Endothelial cell of umbilical vein (primary cell): Measurements from ENCODE around the gene DYNLT1. TPM values are rescaled to one million over a fixed set of nuclear protein-coding genes. Genes with fewer than 3 reads are reported as not detected.

ENCODE experiments used
- BruUV-seq: library from RNA; stranded (reverse); fragments of 400-500 nt; replicated peaks from 2 replicates; lab custom pipeline; 2021; lab: Mats Ljungman, UMichigan
- CTCF ChIA-PET: fragments of 300-600, 350-600 bp; sonication (Branson Sonifier 250); formaldehyde crosslinking; loops from one replicate; lab custom pipeline; 2021; ENCODE audit warnings: antibody characterized with exemption, inconsistent platforms; lab: Charles Lee
- POLR2A ChIA-PET: fragments of 300-600, 350-600 bp; sonication (Branson Sonifier 250); formaldehyde crosslinking; loops from one replicate; lab custom pipeline; 2021; ENCODE audit warnings: antibody characterized with exemption, inconsistent platforms; lab: Charles Lee
- DNase-seq: peaks from one replicate; pipeline ENCODE4 v3.0.0-alpha.2; 2011; ENCODE audit warnings: low read depth, low spot score
- FAIRE-seq: peaks from 2 replicates; lab custom pipeline; 2011; peaks lifted over from hg19 to GRCh38; lab: Jason Lieb, UNC
- H2AFZ ChIP-seq: 2 replicates; pipeline ENCODE4 v1.6.0; 2012; ENCODE audit warnings: low read depth, low read length, control low read depth, inconsistent platforms
- H3K27ac ChIP-seq: 2 replicates; pipeline ENCODE4 v1.5.1; 2011; ENCODE audit warnings: low read depth, mild to moderate bottlenecking, control low read depth, low read length, moderate library complexity; ENCODE audit not compliant: insufficient read depth
- H3K27me3 ChIP-seq, 2 experiments: 2 replicates each; pipeline versions ENCODE4 v1.6.0 to v1.6.1; 2011; ENCODE audit warnings: low read length in 2 of 2, mixed read lengths in 1 of 2; ENCODE audit not compliant: control insufficient read depth in 2 of 2, insufficient read depth in 2 of 2
- H3K36me3 ChIP-seq, 2 experiments: 2 replicates in 1 of 2; 3 replicates in 1 of 2; pipeline ENCODE4 v1.5.1; 2011; ENCODE audit warnings: low read length in 2 of 2, mild to moderate bottlenecking in 1 of 2, moderate library complexity in 1 of 2; ENCODE audit not compliant: control insufficient read depth in 2 of 2, insufficient read depth in 2 of 2; ENCODE audit errors: extremely low read depth in 1 of 2
- H3K4me1 ChIP-seq: 3 replicates; pipeline ENCODE4 v1.5.1; 2011; ENCODE audit warnings: mild to moderate bottlenecking, low read length; ENCODE audit not compliant: control insufficient read depth, insufficient read depth; ENCODE audit errors: extremely low read depth
- H3K4me2 ChIP-seq: 2 replicates; pipeline ENCODE4 v1.6.1; 2011; ENCODE audit warnings: low read length, control low read depth, mixed read lengths; ENCODE audit not compliant: insufficient read depth
- H3K4me3 ChIP-seq, 3 experiments: fragments of 200-600 bp in 1 of 3; sonication (generic), shearing (Covaris generic) in 1 of 3; replicated peaks in 1 of 3; 2 replicates each; pipeline ENCODE4 v1.5.1; 2011 to 2016; ENCODE audit warnings: control low read depth in 3 of 3, low read length in 3 of 3, mild to moderate bottlenecking in 2 of 3, inconsistent platforms in 1 of 3, low read depth in 1 of 3, moderate library complexity in 1 of 3; ENCODE audit not compliant: insufficient read depth in 1 of 3
- H3K79me2 ChIP-seq: 2 replicates; pipeline ENCODE4 v1.6.0; 2012; ENCODE audit warnings: low read length, inconsistent platforms; ENCODE audit not compliant: control insufficient read depth, insufficient read depth
- H3K9ac ChIP-seq: replicated peaks from 2 replicates; pipeline ENCODE3; 2011; ENCODE audit warnings: low read length, control low read depth; ENCODE audit not compliant: insufficient read depth; ENCODE audit errors: extremely low read depth
- H3K9me1 ChIP-seq: replicated peaks from 3 replicates; pipeline ENCODE4 v1.6.0; 2011; ENCODE audit warnings: mild to moderate bottlenecking, low read length; ENCODE audit not compliant: control insufficient read depth, insufficient read depth; ENCODE audit errors: extremely low read depth
- H3K9me3 ChIP-seq: replicated peaks from 2 replicates; pipeline ENCODE4 v1.5.1; 2012; ENCODE audit warnings: low read length, inconsistent platforms; ENCODE audit not compliant: control insufficient read depth, insufficient read depth
- H4K20me1 ChIP-seq: replicated peaks from 2 replicates; pipeline ENCODE3; 2011; ENCODE audit warnings: mild to moderate bottlenecking, low read length; ENCODE audit not compliant: control insufficient read depth, insufficient read depth; ENCODE audit errors: extremely low read depth
- GATA2 ChIP-seq: IDR thresholded peaks from 2 replicates; pipeline ENCODE4 v1.7.0; 2011; ENCODE audit warnings: low read depth, mild to moderate bottlenecking, moderate library complexity, mixed read lengths, low read length; ENCODE audit not compliant: insufficient read length, insufficient read depth
- MYC ChIP-seq: IDR thresholded peaks from one replicate; pipeline ENCODE4 v1.6.1; 2011; ENCODE audit warnings: mild to moderate bottlenecking, low read depth, low read length
- dilution Hi-C: fragments of 300-500 bp; cut with MboI; formaldehyde crosslinking; loops from one replicate; pipeline ENCODE4 v1.15.0; 2019; ENCODE audit warnings: low sequenced_read_pairs; ENCODE audit not compliant: extremely low pct_ligation_motif_present
- intact Hi-C: fragments of 100-400 bp; cut with micrococcal nuclease; formaldehyde crosslinking; loops from one replicate; pipeline ENCODE4 v1.10.0; 2022
- polyA plus RNA-seq, 4 experiments: library from polyadenylated mRNA; depleted of rRNA in 3 of 4; stranded (reverse) in 3 of 4; unstranded in 1 of 4; fragments of >200 nt; gene quantifications; 2 replicates each; pipeline versions ENCODE4 v1.2.1 to v1.2.3, GENCODE V29; 2011 to 2012; ENCODE audit warnings: missing spikeins in 1 of 4
- total RNA-seq: library from RNA; stranded (reverse); gene quantifications from 2 replicates; pipeline ENCODE4 v1.2.3, GENCODE V29; 2021
- TF ChIP-seq, protein P1 (sequence below), 2 donors: IDR thresholded peaks; 1 replicate in 1 of 2; 2 replicates in 1 of 2; pipeline ENCODE4 v1.5.1; 2011; ENCODE audit warnings: low read length in 2 of 2, mild to moderate bottlenecking in 2 of 2, moderate library complexity in 2 of 2, control low read depth in 1 of 2, inconsistent platforms in 1 of 2, low read depth in 1 of 2; ENCODE audit not compliant: insufficient read depth in 1 of 2; ENCODE audit errors: extremely low read depth in 1 of 2
- TF ChIP-seq, protein P2 (sequence below): IDR thresholded peaks from 2 replicates; pipeline ENCODE4 v1.6.1; 2011; ENCODE audit not compliant: insufficient read depth, insufficient read length

The DYNLT1 gene
- total and polyA plus RNA-seq, 2 donors (not counting 3 experiments of a cell fraction or from before 2014, with no cell fraction given): 162 to 267 TPM

DNA sequence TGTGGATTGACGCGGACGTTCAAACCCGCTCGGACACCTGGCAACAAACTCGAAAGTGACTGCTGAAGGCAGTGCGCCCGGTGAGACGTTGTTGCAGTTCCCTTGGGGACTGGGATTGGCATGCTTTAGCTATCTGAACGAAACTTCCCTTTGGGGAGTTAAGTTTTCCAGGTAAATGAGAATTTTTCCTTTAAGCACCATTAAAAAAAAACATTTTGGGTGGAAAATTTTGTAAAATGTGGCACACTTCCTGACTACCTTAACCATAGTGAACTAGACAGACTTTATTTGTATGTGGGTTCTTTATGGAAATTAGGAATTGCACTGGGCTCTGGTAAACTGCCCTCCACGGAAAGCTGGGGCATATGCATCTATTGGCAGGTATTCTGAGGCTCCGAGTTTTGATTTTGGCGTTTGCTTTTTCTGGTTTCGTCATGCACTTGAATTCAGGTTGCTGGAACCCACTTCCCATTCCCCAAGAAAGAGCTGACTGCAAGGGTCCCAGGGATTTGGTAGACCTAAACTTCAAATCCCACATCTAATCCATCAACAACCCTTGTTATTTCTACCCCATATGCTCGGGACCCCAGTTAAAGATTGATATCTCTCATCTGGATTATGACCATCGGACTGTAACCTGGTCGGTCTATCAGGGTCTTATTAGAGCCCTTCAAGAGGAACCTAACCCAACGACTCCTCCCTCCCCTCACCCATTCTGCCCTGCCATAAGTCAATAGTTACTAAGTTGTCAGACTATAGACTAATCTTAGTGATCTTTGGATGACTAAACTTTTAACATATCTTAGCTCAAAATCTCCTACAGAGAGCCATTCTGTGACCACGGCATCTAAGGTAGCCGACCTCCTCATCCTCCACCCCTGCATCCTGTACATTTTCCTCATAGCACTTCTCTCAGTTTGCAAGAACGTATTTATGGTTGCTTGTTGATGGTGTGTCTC is 800 bp upstream of the DYNLT1 start:
- peak overlapping the region; percentile 74 to 92 (median 85) for H3K4me3 ChIP-seq
- BruUV-seq: TSS peak; percentile 46
- peak overlapping the region; percentile 66 for H2AFZ ChIP-seq
- no peak for TF ChIP-seq MYC
- TF ChIP-seq, protein P1, sequence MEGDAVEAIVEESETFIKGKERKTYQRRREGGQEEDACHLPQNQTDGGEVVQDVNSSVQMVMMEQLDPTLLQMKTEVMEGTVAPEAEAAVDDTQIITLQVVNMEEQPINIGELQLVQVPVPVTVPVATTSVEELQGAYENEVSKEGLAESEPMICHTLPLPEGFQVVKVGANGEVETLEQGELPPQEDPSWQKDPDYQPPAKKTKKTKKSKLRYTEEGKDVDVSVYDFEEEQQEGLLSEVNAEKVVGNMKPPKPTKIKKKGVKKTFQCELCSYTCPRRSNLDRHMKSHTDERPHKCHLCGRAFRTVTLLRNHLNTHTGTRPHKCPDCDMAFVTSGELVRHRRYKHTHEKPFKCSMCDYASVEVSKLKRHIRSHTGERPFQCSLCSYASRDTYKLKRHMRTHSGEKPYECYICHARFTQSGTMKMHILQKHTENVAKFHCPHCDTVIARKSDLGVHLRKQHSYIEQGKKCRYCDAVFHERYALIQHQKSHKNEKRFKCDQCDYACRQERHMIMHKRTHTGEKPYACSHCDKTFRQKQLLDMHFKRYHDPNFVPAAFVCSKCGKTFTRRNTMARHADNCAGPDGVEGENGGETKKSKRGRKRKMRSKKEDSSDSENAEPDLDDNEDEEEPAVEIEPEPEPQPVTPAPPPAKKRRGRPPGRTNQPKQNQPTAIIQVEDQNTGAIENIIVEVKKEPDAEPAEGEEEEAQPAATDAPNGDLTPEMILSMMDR (IDR thresholded peaks at IDR 0.05; ENCODE audit: extremely low read depth in 1 of 2, insufficient read depth in 1 of 2, low read depth in 1 of 2, low read length in 2 of 2): no peak
- no peak for TF ChIP-seq GATA2
- TF ChIP-seq, protein P2, sequence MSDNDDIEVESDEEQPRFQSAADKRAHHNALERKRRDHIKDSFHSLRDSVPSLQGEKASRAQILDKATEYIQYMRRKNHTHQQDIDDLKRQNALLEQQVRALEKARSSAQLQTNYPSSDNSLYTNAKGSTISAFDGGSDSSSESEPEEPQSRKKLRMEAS: no peak
- dilution Hi-C loops: no loop called here
- intact Hi-C loops: loop anchor here (2.0 kb wide), 1 partner anchor 45 kb away; no protein-coding TSS in a partner anchor
- H3K4me1 ChIP-seq: peaks cover 30% of the 10 kb centered on the region
- peak overlapping the region; percentile 87 for H3K4me2 ChIP-seq
- no peaks in the 10 kb centered on the region for H3K9me3 ChIP-seq
- DNase-seq (no peak), FAIRE-seq (peak; percentile 26)
- no peaks in the 10 kb centered on the region for H3K27me3 ChIP-seq
- POLR2A ChIA-PET: interaction anchor here (0.6 kb wide), 1 partner anchor 77 kb away, joined by 3 read pairs; no protein-coding TSS in a partner anchor
- CTCF ChIA-PET: interaction anchor here (0.8 to 2.8 kb wide), 7 partner anchors 15 to 464 kb away, joined by 3 to 20 read pairs (median 8); no protein-coding TSS in a partner anchor
- H3K9ac ChIP-seq: peak overlapping the region; percentile 98
- peak overlapping the region; percentile 92 for H3K27ac ChIP-seq
- H4K20me1 ChIP-seq: no peaks in the 10 kb centered on the region
- H3K36me3 ChIP-seq: no peaks in the 10 kb centered on the region
- H3K9me1 ChIP-seq: no peaks in the 10 kb centered on the region
- H3K79me2 ChIP-seq: peaks cover 38% of the 10 kb centered on the region
